ENCODE measurements around the gene EHMT1.

- TF ChIP-seq POLR2A (IDR thresholded peaks at IDR 0.05): no peak
- TF ChIP-seq, protein P1, sequence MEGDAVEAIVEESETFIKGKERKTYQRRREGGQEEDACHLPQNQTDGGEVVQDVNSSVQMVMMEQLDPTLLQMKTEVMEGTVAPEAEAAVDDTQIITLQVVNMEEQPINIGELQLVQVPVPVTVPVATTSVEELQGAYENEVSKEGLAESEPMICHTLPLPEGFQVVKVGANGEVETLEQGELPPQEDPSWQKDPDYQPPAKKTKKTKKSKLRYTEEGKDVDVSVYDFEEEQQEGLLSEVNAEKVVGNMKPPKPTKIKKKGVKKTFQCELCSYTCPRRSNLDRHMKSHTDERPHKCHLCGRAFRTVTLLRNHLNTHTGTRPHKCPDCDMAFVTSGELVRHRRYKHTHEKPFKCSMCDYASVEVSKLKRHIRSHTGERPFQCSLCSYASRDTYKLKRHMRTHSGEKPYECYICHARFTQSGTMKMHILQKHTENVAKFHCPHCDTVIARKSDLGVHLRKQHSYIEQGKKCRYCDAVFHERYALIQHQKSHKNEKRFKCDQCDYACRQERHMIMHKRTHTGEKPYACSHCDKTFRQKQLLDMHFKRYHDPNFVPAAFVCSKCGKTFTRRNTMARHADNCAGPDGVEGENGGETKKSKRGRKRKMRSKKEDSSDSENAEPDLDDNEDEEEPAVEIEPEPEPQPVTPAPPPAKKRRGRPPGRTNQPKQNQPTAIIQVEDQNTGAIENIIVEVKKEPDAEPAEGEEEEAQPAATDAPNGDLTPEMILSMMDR (IDR thresholded peaks at IDR 0.05): no peak
- no peak for TF ChIP-seq EP300 (IDR thresholded peaks at IDR 0.05)
- no peak for TF ChIP-seq POLR2AphosphoS5 (IDR thresholded peaks at IDR 0.05)
Measured at GRCh38 chr9:137583347-137583746, 35.5 kb upstream of the EHMT1 start.
